ENCODE measurements around the gene USP10.

GRCh38 chr16:84658690-84659089 is 41.1 kb upstream of the USP10 start:
- TF ChIP-seq CTCF (IDR thresholded peaks at IDR 0.05; ENCODE audit: low read depth, low read length, missing input control): no peak
- TF ChIP-seq HNF4A (conservative IDR thresholded peaks at IDR 0.05): peak; percentile 19 to 24
- TF ChIP-seq ATF3 (IDR thresholded peaks at IDR 0.05): no peak
- TF ChIP-seq NR2F2 (IDR thresholded peaks at IDR 0.05): no peak

All from liver (tissue), 3 donors.